ENCODE data around the gene RBBP8NL. TPM values are rescaled to one million over a fixed set of nuclear protein-coding genes. Genes with fewer than 3 reads are reported as not detected.

Gene RBBP8NL
- total and polyA plus RNA-seq, 5 experiments from 2014 or later, result not detected

GRCh38 chr20:62405108-62405980 is 22.0 kb downstream of the RBBP8NL start:
- Mint-ChIP-seq H3K36me3 (no peaks in the 10 kb centered on the region), H3K27me3 (peaks cover 0 to 4% (median 0%) of the 10 kb centered on the region in 5 donors), H3K4me3 (peak overlapping the region in 9 of 10 donors; percentile 68 to 84 (median 76)), H3K27ac (peak overlapping the region in 8 of 10 donors; percentile 56 to 79 (median 64)), H3K4me1 (peaks cover 16 to 38% (median 31%) of the 10 kb centered on the region in 4 donors), H3K9me3 (no peaks in the 10 kb centered on the region)
- no peak for DNase-seq
- ATAC-seq, result no peak
- POLR2A ChIA-PET, result interaction anchor here (1.4 kb wide), 1 partner anchor 19 kb away, joined by 3 read pairs; the partner anchor contains the start of gene RPS21

- Mint-ChIP-seq H3K4me1 (peaks cover 15 to 33% (median 25%) of the 10 kb centered on the region in 4 donors), H3K36me3 (no peaks in the 10 kb centered on the region), H3K9me3 (no peaks in the 10 kb centered on the region), H3K4me3 (peak overlapping the region in 2 of 10 donors; percentile 6 to 75), H3K27ac (no peak overlapping the region), H3K27me3 (peaks cover 0 to 4% (median 0%) of the 10 kb centered on the region in 5 donors)
- no peak for ATAC-seq
- DNase-seq, result no peak
- POLR2A ChIA-PET, result no interaction called here
These were observed 22.6 kb downstream of the RBBP8NL start for GRCh38 chr20:62404761-62405107.

- Mint-ChIP-seq H3K4me1 (peaks cover 11 to 27% (median 20%) of the 10 kb centered on the region in 4 donors), H3K4me3 (peak overlapping the region in 5 of 10 donors; percentile 9 to 77 (median 63)), H3K9me3 (no peaks in the 10 kb centered on the region), H3K36me3 (no peaks in the 10 kb centered on the region), H3K27me3 (peaks cover 0 to 1% (median 0%) of the 10 kb centered on the region in 5 donors), H3K27ac (peak overlapping the region in 2 of 10 donors; percentile 18 to 50)
- DNase-seq (no peak), ATAC-seq (no peak)
- POLR2A ChIA-PET, result no interaction called here
These were observed 23.1 kb downstream of the RBBP8NL start for GRCh38 chr20:62404112-62404665.

- H3K27ac Mint-ChIP-seq, result peak overlapping the region in 1 of 10 donors; percentile 70
- ATAC-seq (no peak), DNase-seq (no peak)
- H3K36me3 Mint-ChIP-seq, result no peaks in the 10 kb centered on the region
- POLR2A ChIA-PET, result no interaction called here
- no peaks in the 10 kb centered on the region for H3K9me3 Mint-ChIP-seq
- peaks cover 0 to under 1% (median 0%) of the 10 kb centered on the region in 5 donors for H3K27me3 Mint-ChIP-seq
- peaks cover 11 to 27% (median 20%) of the 10 kb centered on the region in 4 donors for H3K4me1 Mint-ChIP-seq
- peak overlapping the region in 1 of 10 donors; percentile 41 for H3K4me3 Mint-ChIP-seq
These were observed 24.0 kb downstream of the RBBP8NL start for GRCh38 chr20:62403331-62403730.

GRCh38 chr20:62402456-62403150 is 24.7 kb downstream of the RBBP8NL start:
- no peak for ATAC-seq
- Mint-ChIP-seq H3K9me3 (no peaks in the 10 kb centered on the region), H3K27me3 (no peaks in the 10 kb centered on the region), H3K4me1 (peaks cover 14 to 23% (median 19%) of the 10 kb centered on the region in 4 donors), H3K36me3 (no peaks in the 10 kb centered on the region), H3K4me3 (no peak overlapping the region), H3K27ac (peak overlapping the region in 1 of 10 donors; percentile 50)
- POLR2A ChIA-PET, result interaction anchor here (1.7 kb wide), 1 partner anchor 16 kb away, joined by 4 read pairs; the partner anchor contains the start of gene RPS21
- no peak for DNase-seq

GRCh38 chr20:62401331-62401779 is 26.0 kb downstream of the RBBP8NL start:
- H3K4me3 Mint-ChIP-seq, result no peak overlapping the region
- POLR2A ChIA-PET, result interaction anchor here (1.7 kb wide), 1 partner anchor 15 kb away, joined by 4 read pairs; the partner anchor contains the start of gene RPS21
- ATAC-seq, result no peak
- no peaks in the 10 kb centered on the region for H3K9me3 Mint-ChIP-seq
- H3K27me3 Mint-ChIP-seq, result no peaks in the 10 kb centered on the region
- H3K27ac Mint-ChIP-seq, result no peak overlapping the region
- no peak for DNase-seq
- H3K36me3 Mint-ChIP-seq, result no peaks in the 10 kb centered on the region
- H3K4me1 Mint-ChIP-seq, result peaks cover 13 to 21% (median 16%) of the 10 kb centered on the region in 4 donors

- Mint-ChIP-seq H3K36me3 (no peaks in the 10 kb centered on the region), H3K4me1 (peaks cover 5 to 14% (median 10%) of the 10 kb centered on the region in 4 donors), H3K27me3 (no peaks in the 10 kb centered on the region), H3K4me3 (no peak overlapping the region), H3K9me3 (no peaks in the 10 kb centered on the region), H3K27ac (peak overlapping the region in 1 of 10 donors; percentile 41)
- POLR2A ChIA-PET, result interaction anchor here (1.7 kb wide), 1 partner anchor 14 kb away, joined by 4 read pairs; the partner anchor contains the start of gene RPS21
- DNase-seq (no peak), ATAC-seq (no peak)
These were observed 26.8 kb downstream of the RBBP8NL start for GRCh38 chr20:62400541-62400940.

- Mint-ChIP-seq H3K36me3 (no peaks in the 10 kb centered on the region), H3K27ac (no peak overlapping the region), H3K9me3 (no peaks in the 10 kb centered on the region), H3K4me3 (no peak overlapping the region), H3K4me1 (peaks cover under 1 to 9% (median 7%) of the 10 kb centered on the region in 4 donors), H3K27me3 (no peaks in the 10 kb centered on the region)
- POLR2A ChIA-PET, result interaction anchor here (0.9 kb wide), 1 partner anchor 32 kb away, joined by 4 read pairs; no protein-coding TSS in a partner anchor
- DNase-seq (no peak), ATAC-seq (no peak)
These were observed 27.3 kb downstream of the RBBP8NL start for GRCh38 chr20:62400021-62400420.

- H3K36me3 Mint-ChIP-seq, result no peaks in the 10 kb centered on the region
- POLR2A ChIA-PET, result no interaction called here
- no peaks in the 10 kb centered on the region for H3K27me3 Mint-ChIP-seq
These were observed 29.1 kb downstream of the RBBP8NL start for GRCh38 chr20:62398120-62398821.

GRCh38 chr20:62396367-62397239 is 30.7 kb downstream of the RBBP8NL start:
- ATAC-seq, result no peak
- DNase-seq, result no peak
- POLR2A ChIA-PET, result interaction anchor here (1.2 kb wide), 1 partner anchor 86 kb away, joined by 3 read pairs; no protein-coding TSS in a partner anchor
- no peaks in the 10 kb centered on the region for H3K27me3 Mint-ChIP-seq
- H3K4me3 Mint-ChIP-seq, result no peak overlapping the region
- peaks cover 0 to 6% (median 0%) of the 10 kb centered on the region in 4 donors for H3K4me1 Mint-ChIP-seq
- no peaks in the 10 kb centered on the region for H3K9me3 Mint-ChIP-seq
- H3K36me3 Mint-ChIP-seq, result no peaks in the 10 kb centered on the region
- H3K27ac Mint-ChIP-seq, result peak overlapping the region in 1 of 10 donors; percentile 83

More at GRCh38 chr20:62398120-62398821, 29.1 kb downstream of the RBBP8NL start:
- Mint-ChIP-seq H3K4me3 (no peak overlapping the region), H3K27ac (no peak overlapping the region), H3K9me3 (no peaks in the 10 kb centered on the region), H3K4me1 (peaks cover 0 to 6% (median under 1%) of the 10 kb centered on the region in 4 donors)
- DNase-seq (no peak), ATAC-seq (no peak)
